22Rv1 (cell line): Measurements from ENCODE around the gene S1PR2.
"Not testable (repeated sequence)": the region's sequence is repeated elsewhere in the genome, so short reads cannot be mapped to it uniquely, and the experiment has no call there.

Experiments used
- H3K27ac ChIP-seq: fragments of 450-650 bp; 2 replicates; pipeline ENCODE4 v1.5.1; 2017
- CTCF ChIP-seq: fragments of 450-650 bp; IDR thresholded peaks from 2 replicates; pipeline ENCODE4 v1.5.1; 2017; ENCODE audit warnings: mild to moderate bottlenecking
- ZFX ChIP-seq: fragments of 450-650 bp; IDR thresholded peaks from 2 replicates; pipeline ENCODE4 v1.6.1; 2017; ENCODE audit warnings: antibody characterized with exemption, borderline replicate concordance

Gene S1PR2

DNA sequence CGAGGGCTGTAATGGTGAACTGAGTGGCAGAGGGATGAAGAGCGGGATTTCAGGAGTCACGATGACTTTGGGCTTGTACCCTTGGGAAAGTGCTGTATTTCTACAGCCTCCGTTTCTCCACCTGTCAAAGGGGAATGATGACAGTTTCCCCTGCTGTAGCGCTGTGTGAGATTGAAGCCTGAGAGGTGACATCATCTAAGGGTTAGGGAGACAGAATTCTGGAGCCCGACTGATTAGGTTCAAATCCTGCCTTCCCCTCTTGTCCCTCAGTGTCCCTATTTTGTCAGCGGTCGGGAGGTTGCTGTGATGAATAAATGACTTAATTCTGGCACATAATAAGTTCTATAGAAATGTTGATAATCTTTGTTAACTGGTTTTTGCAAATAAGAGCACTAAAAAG is 21.6 kb upstream of the S1PR2 start:
- TF ChIP-seq ZFX (no peak), CTCF (no peak)
- H3K27ac ChIP-seq: peak overlapping the region; percentile 72

- TF ChIP-seq ZFX (no peak), CTCF (no peak)
- peak within 1 kb of the TSS; percentile 72 for H3K27ac ChIP-seq
Observed at GRCh38 chr19:10251792-10252694, 20.9 kb upstream of the S1PR2 start, which contains the start of gene MRPL4. Gene MRPL4, plus strand, starts transcription at chr19:10252214. Its CDS starts 40 bp downstream, at chr19:10252254.

GRCh38 chr19:10246511-10246910 is 15.4 kb upstream of the S1PR2 start:
- no peak overlapping the region for H3K27ac ChIP-seq
- TF ChIP-seq CTCF (no peak), ZFX (no peak)

DNA sequence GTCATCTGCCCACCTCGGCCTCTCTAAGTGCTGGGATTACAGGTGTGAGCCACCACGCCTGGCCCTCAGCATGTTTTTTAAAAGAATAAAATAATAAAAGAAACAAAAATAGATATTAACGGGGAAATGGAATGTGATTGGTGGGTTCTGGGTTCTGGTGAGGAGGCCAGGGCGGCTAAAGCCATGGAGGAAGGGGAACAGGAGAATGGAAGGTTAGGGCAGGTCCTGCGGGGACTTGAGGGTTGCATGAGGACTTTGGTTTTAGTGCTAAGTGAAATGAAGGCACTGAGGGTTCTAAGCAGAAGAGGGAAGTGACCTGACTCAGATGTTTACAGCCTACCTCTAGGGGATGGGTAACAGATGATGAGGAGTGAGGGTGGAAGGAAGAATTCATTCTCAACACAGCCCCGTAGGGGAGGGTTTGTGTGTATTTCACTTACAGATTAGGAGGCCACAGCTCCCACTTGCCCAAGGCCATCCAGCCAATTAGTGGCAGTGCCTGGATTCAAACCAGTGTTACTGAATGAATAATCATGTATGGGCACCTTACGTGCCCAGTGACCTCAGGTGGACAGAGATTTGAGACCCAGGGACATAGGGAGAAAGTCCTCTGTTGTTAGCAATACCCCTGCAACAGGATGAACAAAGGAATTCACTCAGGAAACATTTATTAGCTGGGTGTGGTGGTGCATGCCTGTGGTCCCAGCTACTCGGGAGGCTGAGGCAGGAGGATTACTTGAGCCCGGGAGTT is 14.2 kb upstream of the S1PR2 start:
- TF ChIP-seq CTCF (no peak), ZFX (no peak)
- no peak overlapping the region for H3K27ac ChIP-seq

DNA sequence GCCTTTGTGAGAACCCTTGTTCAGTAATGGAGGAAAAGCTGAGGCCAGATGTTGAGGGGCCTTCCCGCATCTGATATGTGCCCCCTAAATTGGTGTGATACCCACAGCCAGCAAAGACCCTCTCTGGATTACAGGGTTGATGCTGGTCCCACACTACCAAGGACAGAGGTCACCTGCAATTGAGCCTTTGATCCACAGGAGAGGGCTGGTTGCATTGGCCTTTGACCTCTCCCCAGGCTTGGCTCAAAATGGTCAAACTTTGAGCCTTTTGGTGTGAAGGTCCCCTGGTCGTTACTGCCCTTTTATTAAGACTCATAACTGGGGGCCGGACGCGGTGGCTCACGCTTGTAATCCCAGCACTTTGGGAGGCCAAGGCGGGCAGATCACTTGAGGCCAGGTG is 12.5 kb upstream of the S1PR2 start:
- H3K27ac ChIP-seq: no peak overlapping the region
- TF ChIP-seq CTCF (no peak), ZFX (no peak)

DNA sequence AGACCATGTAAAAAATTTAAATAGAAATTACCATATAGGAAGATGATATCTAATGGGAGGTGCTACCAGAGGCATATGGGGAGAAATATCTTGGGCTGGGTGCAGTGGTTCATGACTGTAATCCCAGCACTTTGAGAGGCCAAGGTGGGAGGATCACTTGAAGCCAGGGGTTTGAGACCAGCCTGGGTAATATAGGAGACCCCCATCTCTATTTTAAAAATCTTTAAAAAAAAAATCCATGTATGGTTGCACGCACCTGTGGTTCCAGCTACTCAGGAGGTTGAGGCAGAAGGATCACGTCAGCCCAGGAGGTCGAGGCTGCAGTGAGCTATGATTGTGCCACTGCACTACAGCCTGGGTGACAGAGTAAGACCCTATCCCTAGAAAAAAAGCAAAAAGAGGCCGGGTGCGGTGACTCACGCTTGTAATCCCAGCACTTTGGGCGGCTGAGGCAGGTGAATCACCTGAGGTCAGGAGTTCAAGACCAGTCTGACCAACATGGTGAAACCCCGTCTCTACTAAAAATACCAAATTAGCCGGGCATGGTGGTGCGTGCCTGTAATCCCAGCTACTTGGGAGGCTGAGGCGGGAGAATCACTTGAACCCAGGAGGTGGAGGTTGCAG is 10.8 kb upstream of the S1PR2 start:
- not testable (repeated sequence) for H3K27ac ChIP-seq

DNA sequence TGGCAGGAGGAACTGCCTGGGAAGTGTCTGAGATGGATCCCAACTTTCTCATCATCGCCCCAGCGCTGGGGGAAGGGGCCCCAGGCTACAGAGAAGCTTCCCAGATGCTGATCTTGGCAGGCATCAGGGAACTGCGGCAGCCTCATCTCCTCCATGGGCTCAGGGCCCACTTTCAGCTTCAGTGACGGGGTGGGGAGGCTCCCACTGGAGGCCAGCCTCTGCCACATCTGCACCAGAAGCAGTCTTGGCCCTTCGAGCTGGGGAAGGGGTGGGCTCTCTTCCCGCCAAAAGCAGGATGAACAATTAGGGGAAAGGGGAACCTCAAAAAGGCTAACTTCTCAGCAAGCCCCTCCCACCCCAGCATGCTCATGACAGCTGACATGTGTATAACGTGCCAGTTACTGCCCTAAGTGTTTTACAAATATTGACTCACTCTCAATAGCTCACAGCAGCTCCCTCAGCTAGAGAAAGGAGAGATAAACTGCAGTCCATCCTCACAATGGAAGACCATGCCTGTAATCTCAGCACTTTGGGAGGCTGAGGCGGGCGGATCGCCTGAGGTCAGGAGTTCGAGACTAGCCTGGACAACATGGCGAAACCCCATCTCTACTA is 7.1 kb upstream of the S1PR2 start:
- TF ChIP-seq ZFX: no peak
- no peak for TF ChIP-seq CTCF
- H3K27ac ChIP-seq: no peak overlapping the region
